Fibroblast of mammary gland (primary cell): ENCODE data around the gene MMP27.

Experiments used
- DNase-seq: peaks from one replicate; pipeline ENCODE4 v3.0.0-alpha.2; 2010; ENCODE audit warnings: low read depth
- H3K4me3 ChIP-seq: 2 replicates; pipeline ENCODE4 v1.5.1; 2011; ENCODE audit warnings: low read depth, mild to moderate bottlenecking, low read length, moderate library complexity; ENCODE audit not compliant: control insufficient read depth
- CTCF ChIP-seq: conservative IDR thresholded peaks from 2 replicates; pipeline ENCODE4 v1.5.1; 2011; ENCODE audit warnings: low read depth, low read length, inconsistent platforms; ENCODE audit not compliant: control insufficient read depth, insufficient read depth

MMP27 gene

GRCh38 chr11:102676084-102676483 is 29.5 kb downstream of the MMP27 start:
- H3K4me3 ChIP-seq: no peak overlapping the region
- no peak for TF ChIP-seq CTCF
- no peak for DNase-seq

GRCh38 chr11:102669664-102670063 is 35.9 kb downstream of the MMP27 start:
- no peak for TF ChIP-seq CTCF
- DNase-seq: peak; percentile 6
- H3K4me3 ChIP-seq: no peak overlapping the region

GRCh38 chr11:102666331-102666957 is 39.1 kb downstream of the MMP27 start:
- H3K4me3 ChIP-seq: no peak overlapping the region
- peak; percentile 52 for DNase-seq
- TF ChIP-seq CTCF: peak; percentile 95

GRCh38 chr11:102664001-102664752 is 41.4 kb downstream of the MMP27 start:
- no peak overlapping the region for H3K4me3 ChIP-seq
- DNase-seq: no peak
- peak; percentile 43 for TF ChIP-seq CTCF

- TF ChIP-seq CTCF: no peak
- H3K4me3 ChIP-seq: no peak overlapping the region
- DNase-seq: no peak
Measured at GRCh38 chr11:102662607-102663006, 43.0 kb downstream of the MMP27 start.

GRCh38 chr11:102661040-102661439 is 44.5 kb downstream of the MMP27 start:
- no peak overlapping the region for H3K4me3 ChIP-seq
- DNase-seq: no peak
- no peak for TF ChIP-seq CTCF
